Pancreas (tissue), 10 donors: ENCODE measurements around the gene CYP4F11. TPM values are rescaled to one million over a fixed set of nuclear protein-coding genes. Genes with fewer than 3 reads are reported as not detected.
A peak's percentile ranks its signal among the peaks of the same experiment; 100 is the strongest.
"Not testable (repeated sequence)": the region's sequence is repeated elsewhere in the genome, so short reads cannot be mapped to it uniquely, and the experiment has no call there.

Experiments used
- ATAC-seq, 4 donors: fragments of 200-7000 bp; cut with Tn5 transposase; one replicate each; pipeline versions ENCODE4 v1.8.0 to v1.9.1; 2020; ENCODE audit warnings: mild to moderate bottlenecking in 4 of 4, moderate library complexity in 4 of 4
- DNase-seq, 6 donors: peaks; one replicate each; pipeline ENCODE4 v3.0.0-alpha.2; 2020
- FAIRE-seq: peaks from 2 replicates; lab custom pipeline; 2012; peaks lifted over from hg19 to GRCh38; lab: Jason Lieb, UNC
- H3K27ac ChIP-seq, 4 donors: fragments of 200-600 bp; sonication (generic); 1 replicate in 3 of 4; 2 replicates in 1 of 4; pipeline versions ENCODE4 v1.5.0 to v1.8.0; 2020
- H3K27me3 ChIP-seq, 4 donors: fragments of 200-600 bp; one replicate each; pipeline ENCODE4 v1.8.0; 2021
- H3K36me3 ChIP-seq, 3 donors: fragments of 200-600 bp; sonication (generic) in 1 of 3; one replicate each; pipeline versions ENCODE4 v1.5.0 to v1.8.0; 2020 to 2021
- H3K4me1 ChIP-seq, 3 donors: fragments of 200-600 bp; one replicate each; pipeline ENCODE4 v1.8.0; 2021
- H3K4me3 ChIP-seq, 4 donors: fragments of 200-600 bp; sonication (generic) in 2 of 4; one replicate each; pipeline versions ENCODE4 v1.5.0 to v1.8.0; 2020 to 2021
- H3K9me3 ChIP-seq, 4 donors: fragments of 200-600 bp; one replicate each; pipeline ENCODE4 v1.8.0; 2021
- WGBS, 2 donors: extraction: QIAGEN DNeasy Blood & Tissue Kit; methylation state at CpG; one replicate each; pipeline ENCODE4 v1.1.7; 2013; 5-methylcytosine and 5-hydroxymethylcytosine counted together
- intact Hi-C, 3 donors: fragments of 100-400 bp; cut with DNase I; formaldehyde crosslinking; loops; one replicate each; pipeline versions ENCODE4 v1.11.1 to v1.14.2; 2022
- polyA plus RNA-seq, 2 donors: library from polyadenylated mRNA; stranded (reverse); fragments of 200-250 nt; gene quantifications; one replicate each; pipeline ENCODE4 v1.2.3, GENCODE V29; 2013
- total RNA-seq, 6 donors: library from RNA; stranded (reverse); fragmentation: NEBNext Ultra II Directional in 4 of 6; extraction: Animal tissue kit (Norgen Biotek cat#: 25700) in 4 of 6; gene quantifications; one replicate each; pipeline versions ENCODE4 v1.2.1 to v1.2.4, GENCODE V29; 2021 to 2023
- TF ChIP-seq, protein P1 (sequence below), 4 donors: fragments of 200-600 bp; sonication (generic) in 3 of 4; IDR thresholded peaks; one replicate each; pipeline versions ENCODE4 v1.5.0 to v1.8.0; 2021; ENCODE audit warnings: antibody characterized with exemption in 4 of 4
- donor health status: healthy with polysubstance abuse.
- donor health status: DM: no; HTN: no; CAD: no; lungs with moderate emphysema.
- donor health status: DM: no; HTN: no; CAD: no.
- donor health status: control.
- donor health status: control.
- donor health status: Bipolar disorder and iron deficiency.
- donor health status: DM: yes; HTN: yes; CAD: no.
- donor health status: DM: no; HTN: no; CAD: no.
- donor health status: DM: no; HTN: no; CAD: no.
- donor health status: DM: yes; HTN: yes; CAD: no.

The CYP4F11 gene
- total and polyA plus RNA-seq, 8 donors: 0.32 to 3.4 (median 2.3) TPM

DNA sequence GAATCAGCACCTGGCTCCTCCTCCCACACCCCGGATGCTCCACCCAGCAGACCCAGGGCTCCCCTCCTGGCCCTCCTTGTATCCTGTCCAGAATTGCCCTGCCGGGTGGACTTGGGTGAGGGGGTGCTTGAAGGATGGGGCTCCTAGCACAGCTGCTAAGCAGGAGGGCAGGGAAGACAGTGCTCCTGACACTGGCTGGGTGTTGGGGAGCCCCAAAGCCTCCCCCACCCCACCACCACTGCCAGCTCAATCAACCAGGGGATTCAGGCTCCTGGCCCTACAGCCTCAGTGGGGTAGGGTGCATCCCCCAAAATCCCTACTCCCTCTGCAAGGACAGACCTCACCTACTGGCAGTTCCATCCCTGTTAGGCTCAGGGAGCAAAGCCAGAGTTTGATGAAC is 2.6 kb upstream of the CYP4F11 start:
- FAIRE-seq (no peak), DNase-seq (no peak), ATAC-seq (no peak)
- Histone ChIP-seq H3K36me3 (no peaks in the 10 kb centered on the region), H3K4me1 (peaks cover 0 to 11% (median 5%) of the 10 kb centered on the region in 3 donors), H3K9me3 (no peaks in the 10 kb centered on the region), H3K27me3 (no peaks in the 10 kb centered on the region), H3K27ac (no peak overlapping the region), H3K4me3 (no peak overlapping the region)
- TF ChIP-seq, protein P1, sequence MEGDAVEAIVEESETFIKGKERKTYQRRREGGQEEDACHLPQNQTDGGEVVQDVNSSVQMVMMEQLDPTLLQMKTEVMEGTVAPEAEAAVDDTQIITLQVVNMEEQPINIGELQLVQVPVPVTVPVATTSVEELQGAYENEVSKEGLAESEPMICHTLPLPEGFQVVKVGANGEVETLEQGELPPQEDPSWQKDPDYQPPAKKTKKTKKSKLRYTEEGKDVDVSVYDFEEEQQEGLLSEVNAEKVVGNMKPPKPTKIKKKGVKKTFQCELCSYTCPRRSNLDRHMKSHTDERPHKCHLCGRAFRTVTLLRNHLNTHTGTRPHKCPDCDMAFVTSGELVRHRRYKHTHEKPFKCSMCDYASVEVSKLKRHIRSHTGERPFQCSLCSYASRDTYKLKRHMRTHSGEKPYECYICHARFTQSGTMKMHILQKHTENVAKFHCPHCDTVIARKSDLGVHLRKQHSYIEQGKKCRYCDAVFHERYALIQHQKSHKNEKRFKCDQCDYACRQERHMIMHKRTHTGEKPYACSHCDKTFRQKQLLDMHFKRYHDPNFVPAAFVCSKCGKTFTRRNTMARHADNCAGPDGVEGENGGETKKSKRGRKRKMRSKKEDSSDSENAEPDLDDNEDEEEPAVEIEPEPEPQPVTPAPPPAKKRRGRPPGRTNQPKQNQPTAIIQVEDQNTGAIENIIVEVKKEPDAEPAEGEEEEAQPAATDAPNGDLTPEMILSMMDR (IDR thresholded peaks at IDR 0.05): no peak
- 84 to 91% methylated on average over 2 of the region's 2 CpGs for WGBS, 2 donors
- intact Hi-C loops: no loop called here

DNA sequence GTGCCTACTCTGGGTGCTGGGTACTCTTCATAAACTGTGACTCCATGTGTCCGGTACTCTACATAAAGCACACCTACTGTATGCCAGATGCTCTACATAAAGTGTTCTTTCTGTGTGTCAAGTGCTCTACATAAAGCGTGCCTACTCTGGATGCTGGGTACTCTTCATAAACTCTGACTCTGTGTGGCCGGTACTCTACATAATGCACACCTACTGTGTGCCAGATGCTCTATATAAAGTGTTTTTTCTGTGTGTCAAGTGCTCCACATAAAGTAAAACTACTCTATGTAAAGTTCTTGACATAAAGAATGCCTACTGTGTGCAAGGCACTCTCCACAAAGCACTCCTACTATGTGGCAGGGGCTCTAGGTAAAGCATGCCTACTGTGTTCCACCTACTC is 1.8 kb upstream of the CYP4F11 start:
- Histone ChIP-seq H3K9me3 (no peaks in the 10 kb centered on the region), H3K4me1 (peaks cover 0 to 11% (median 5%) of the 10 kb centered on the region in 3 donors), H3K36me3 (no peaks in the 10 kb centered on the region), H3K27ac (no peak overlapping the region), H3K4me3 (no peak overlapping the region), H3K27me3 (no peaks in the 10 kb centered on the region)
- TF ChIP-seq, protein P1 (IDR thresholded peaks at IDR 0.05): no peak
- no peak for DNase-seq
- ATAC-seq: no peak
- WGBS, 2 donors: 85 to 90% methylated on average over 3 of the region's 3 CpGs
- intact Hi-C loops: no loop called here
- FAIRE-seq: no peak

DNA sequence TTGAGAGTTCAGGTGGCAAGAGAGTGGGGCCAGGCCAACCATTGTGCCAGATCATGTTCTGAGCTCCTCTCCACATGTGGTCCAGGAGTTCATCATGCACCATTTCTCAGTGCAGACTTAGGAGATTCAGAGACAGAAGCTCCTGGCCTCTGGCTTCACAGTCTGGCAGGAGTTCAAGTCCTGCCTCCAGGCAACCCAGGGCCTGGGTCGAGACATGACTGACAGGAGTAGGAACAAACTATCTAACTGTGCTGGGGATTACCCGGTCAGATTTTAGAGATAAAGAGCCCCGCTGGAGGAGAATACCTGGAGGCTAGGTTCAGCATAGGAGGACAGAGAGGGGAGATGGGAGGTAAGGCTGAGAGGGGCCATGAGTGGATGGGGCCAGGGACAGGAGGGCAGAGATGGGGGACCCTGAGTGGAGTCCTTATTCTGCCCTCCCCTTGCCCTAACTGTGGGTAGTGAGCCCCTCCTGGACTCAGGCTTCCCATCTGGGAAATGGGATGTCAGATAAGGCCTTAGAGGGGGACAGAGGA is 906 bp upstream of the CYP4F11 start:
- WGBS, 2 donors: 15 to 21% methylated on average over 3 of the region's 3 CpGs
- FAIRE-seq (no peak), ATAC-seq (peak; percentile 14 to 44 (median 22)), DNase-seq (peak in 1 of 6 donors; percentile 36)
- Histone ChIP-seq H3K27me3 (no peaks in the 10 kb centered on the region), H3K36me3 (no peaks in the 10 kb centered on the region), H3K27ac (peak overlapping the region; percentile 38 to 90 (median 79)), H3K4me3 (no peak overlapping the region), H3K9me3 (no peaks in the 10 kb centered on the region), H3K4me1 (peaks cover 0 to 11% (median 5%) of the 10 kb centered on the region in 3 donors)
- intact Hi-C loops: no loop called here
- TF ChIP-seq, protein P1 (IDR thresholded peaks at IDR 0.05): no peak

DNA sequence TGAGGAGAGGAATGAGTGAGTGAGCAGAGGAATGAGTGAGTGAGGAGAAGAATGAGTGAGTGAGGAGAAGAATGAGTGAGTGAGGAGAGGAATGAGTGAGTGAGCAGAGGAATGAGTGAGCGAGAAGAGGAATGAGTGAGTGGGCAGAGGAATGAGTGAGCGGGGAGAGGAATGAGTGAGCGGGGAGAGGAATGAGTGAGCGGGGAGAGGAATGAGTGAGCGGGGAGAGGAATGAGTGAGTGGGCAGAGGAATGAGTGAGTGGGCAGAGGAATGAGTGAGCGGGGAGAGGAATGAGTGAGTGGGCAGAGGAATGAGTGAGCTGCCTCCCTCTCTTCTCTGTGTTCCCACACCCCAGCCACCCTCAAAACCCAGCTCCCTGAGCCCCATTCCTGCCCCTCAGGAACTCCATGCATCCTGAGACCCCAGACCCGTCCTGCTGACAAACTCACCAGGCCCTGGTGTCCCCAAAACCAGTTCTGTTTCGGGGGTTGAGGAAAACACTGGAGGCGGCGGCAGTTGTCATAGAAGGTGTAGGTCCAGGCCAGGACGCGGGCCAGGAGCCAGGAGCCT is 483 bp downstream of the CYP4F11 start:
- H3K27me3 ChIP-seq, H3K9me3 ChIP-seq, H3K4me3 ChIP-seq, H3K36me3 ChIP-seq, FAIRE-seq, ATAC-seq, intact Hi-C loops: not testable (repeated sequence)
- peak in 1 of 6 donors; percentile 65 for DNase-seq
- Histone ChIP-seq H3K27ac (peak overlapping the region in 3 of 4 donors; percentile 77 to 90 (median 81)), H3K4me1 (peaks cover 0 to 11% (median 5%) of the 10 kb centered on the region in 3 donors)
- WGBS, 2 donors: 34 to 85% methylated on average over 12 of the region's 12 CpGs

DNA sequence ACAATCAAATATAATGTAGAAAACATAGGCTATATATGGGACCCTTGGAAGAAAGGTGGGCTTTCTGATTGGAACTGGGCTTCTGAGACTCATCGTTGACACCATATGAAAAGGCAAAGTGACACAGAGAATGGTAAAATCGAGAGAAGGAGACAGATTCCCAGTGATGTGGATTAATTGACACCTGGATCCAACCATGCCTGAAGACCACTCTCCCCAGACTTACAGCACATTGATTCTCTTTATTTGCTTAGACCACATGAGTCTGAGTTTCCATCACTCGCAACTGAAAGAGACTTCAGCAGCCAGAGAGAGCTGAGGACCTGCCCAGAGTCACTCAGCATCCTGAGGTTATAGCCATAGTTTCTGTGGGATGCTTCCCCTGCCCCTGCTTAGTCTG is 6.0 kb downstream of the CYP4F11 start:
- TF ChIP-seq, protein P1 (IDR thresholded peaks at IDR 0.05): no peak
- H3K4me1 ChIP-seq: no peaks in the 10 kb centered on the region
- no peak overlapping the region for H3K27ac ChIP-seq
- ATAC-seq: no peak
- no peaks in the 10 kb centered on the region for H3K9me3 ChIP-seq
- no peaks in the 10 kb centered on the region for H3K27me3 ChIP-seq
- H3K4me3 ChIP-seq: no peak overlapping the region
- H3K36me3 ChIP-seq: no peaks in the 10 kb centered on the region
- 83 to 92% methylated on average over 3 of the region's 3 CpGs for WGBS, 2 donors
- DNase-seq: no peak
- FAIRE-seq: no peak
- intact Hi-C loops: no loop called here
